Ecto neural progenitor cell (in vitro differentiated cells): ENCODE data around the gene AGPAT2.

ENCODE experiments used
- DNase-seq: peaks from one replicate; pipeline ENCODE4 v3.0.0-alpha.2; 2018; ENCODE audit warnings: low spot score

The AGPAT2 gene

GRCh38 chr9:136687721-136688223 is 515 bp upstream of the AGPAT2 start:
- DNase-seq, result no peak

GRCh38 chr9:136686534-136686793 is 793 bp downstream of the AGPAT2 start:
- no peak for DNase-seq

GRCh38 chr9:136685790-136686533 is 1.3 kb downstream of the AGPAT2 start:
- no peak for DNase-seq

- no peak for DNase-seq
These were observed 2.0 kb downstream of the AGPAT2 start for GRCh38 chr9:136685216-136685615.

- DNase-seq, result no peak
These were observed 2.5 kb downstream of the AGPAT2 start for GRCh38 chr9:136684799-136685198.

- DNase-seq, result no peak
These were observed 2.9 kb downstream of the AGPAT2 start for GRCh38 chr9:136684339-136684738.

GRCh38 chr9:136683755-136684154 is 3.5 kb downstream of the AGPAT2 start:
- no peak for DNase-seq

- no peak for DNase-seq
These were observed 4.0 kb downstream of the AGPAT2 start for GRCh38 chr9:136683173-136683745.

- DNase-seq, result no peak
These were observed 4.5 kb downstream of the AGPAT2 start for GRCh38 chr9:136682710-136683109.

GRCh38 chr9:136681945-136682699 is 5.1 kb downstream of the AGPAT2 start:
- no peak for DNase-seq

- DNase-seq, result no peak
These were observed 6.2 kb downstream of the AGPAT2 start for GRCh38 chr9:136681029-136681428.

GRCh38 chr9:136679431-136679941 is 7.8 kb downstream of the AGPAT2 start:
- DNase-seq, result no peak

- no peak for DNase-seq
These were observed 8.6 kb downstream of the AGPAT2 start for GRCh38 chr9:136678624-136679023.

GRCh38 chr9:136678034-136678433 is 9.2 kb downstream of the AGPAT2 start:
- no peak for DNase-seq

GRCh38 chr9:136676920-136677686 is 10.2 kb downstream of the AGPAT2 start:
- no peak for DNase-seq

- DNase-seq, result no peak
These were observed 10.9 kb downstream of the AGPAT2 start for GRCh38 chr9:136676297-136676794.

- DNase-seq, result no peak
These were observed 11.6 kb downstream of the AGPAT2 start for GRCh38 chr9:136675477-136676296.

GRCh38 chr9:136674786-136675349 is 12.4 kb downstream of the AGPAT2 start:
- DNase-seq, result no peak

GRCh38 chr9:136673975-136674785 is 13.1 kb downstream of the AGPAT2 start:
- DNase-seq, result no peak
